ENCODE data around the gene FBRSL1.
A peak's percentile ranks its signal among the peaks of the same experiment; 100 is the strongest.
"Not testable (repeated sequence)": the region's sequence is repeated elsewhere in the genome, so short reads cannot be mapped to it uniquely, and the experiment has no call there.

Gene FBRSL1

GRCh38 chr12:132471858-132472255 lies 18.1 kb upstream of the FBRSL1 start:
- DNase-seq: no peak

- DNase-seq: no peak
These were observed 17.6 kb upstream of the FBRSL1 start for GRCh38 chr12:132472386-132472785.

GRCh38 chr12:132474237-132474741 lies 15.7 kb upstream of the FBRSL1 start:
- peak; percentile 25 for DNase-seq

- not testable (repeated sequence) for DNase-seq
These were observed 15.1 kb upstream of the FBRSL1 start for GRCh38 chr12:132474799-132475303.

- no peak for DNase-seq
These were observed 14.5 kb upstream of the FBRSL1 start for GRCh38 chr12:132475304-132476037.

- no peak for DNase-seq
These were observed 13.9 kb upstream of the FBRSL1 start for GRCh38 chr12:132476038-132476414.

- DNase-seq: no peak
These were observed 13.5 kb upstream of the FBRSL1 start for GRCh38 chr12:132476421-132476820.

- no peak for DNase-seq
These were observed 12.8 kb upstream of the FBRSL1 start for GRCh38 chr12:132477017-132477702.

- no peak for DNase-seq
These were observed 12.1 kb upstream of the FBRSL1 start for GRCh38 chr12:132477703-132478432.

- DNase-seq: no peak
These were observed 11.5 kb upstream of the FBRSL1 start for GRCh38 chr12:132478433-132478803.

- no peak for DNase-seq
These were observed 11.1 kb upstream of the FBRSL1 start for GRCh38 chr12:132478845-132479244.

- no peak for DNase-seq
These were observed 10.7 kb upstream of the FBRSL1 start for GRCh38 chr12:132479291-132479690.

- DNase-seq: no peak
These were observed 9.9 kb upstream of the FBRSL1 start for GRCh38 chr12:132479938-132480622.

GRCh38 chr12:132480623-132481132 lies 9.3 kb upstream of the FBRSL1 start:
- no peak for DNase-seq

GRCh38 chr12:132481345-132481744 lies 8.6 kb upstream of the FBRSL1 start:
- DNase-seq: no peak

- no peak for DNase-seq
These were observed 7.9 kb upstream of the FBRSL1 start for GRCh38 chr12:132481771-132482745.

- DNase-seq: no peak
These were observed 7.2 kb upstream of the FBRSL1 start for GRCh38 chr12:132482771-132483170.

GRCh38 chr12:132483208-132483607 lies 6.7 kb upstream of the FBRSL1 start:
- DNase-seq: no peak

GRCh38 chr12:132483612-132484011 lies 6.3 kb upstream of the FBRSL1 start:
- no peak for DNase-seq

- no peak for DNase-seq
These were observed 5.6 kb upstream of the FBRSL1 start for GRCh38 chr12:132484183-132484890.
